K562 (cell line): Measurements from ENCODE around the gene DDX54. TPM values are rescaled to one million over a fixed set of nuclear protein-coding genes. Genes with fewer than 3 reads are reported as not detected.

Experiments
- CEBPB ChIP-seq: fragments of 450-650 bp; IDR thresholded peaks from 2 replicates; pipeline ENCODE4 v1.6.1; 2016; ENCODE audit warnings: missing genetic modification characterization, missing compliant biosample characterization
- CREB3L1 ChIP-seq: fragments of 450-650 bp; IDR thresholded peaks from 2 replicates; pipeline ENCODE4 v1.6.1; 2014; ENCODE audit warnings: low read depth, mild to moderate bottlenecking, moderate library complexity, borderline replicate concordance
- MGA ChIP-seq: fragments of 450-650 bp; IDR thresholded peaks from 2 replicates; pipeline ENCODE4 v1.6.1; 2016; ENCODE audit warnings: mild to moderate bottlenecking, moderate library complexity
- RFX5 ChIP-seq: IDR thresholded peaks from 2 replicates; pipeline ENCODE4 v1.6.1; 2011; ENCODE audit warnings: low read depth, mild to moderate bottlenecking, improper control_type of control experiment, low read length
- TAF1 ChIP-seq: IDR thresholded peaks from 2 replicates; pipeline ENCODE4 v1.6.1; 2011; ENCODE audit warnings: mild to moderate bottlenecking, low read length, moderate library complexity; ENCODE audit not compliant: insufficient read depth, control insufficient read depth, severe bottlenecking; ENCODE audit errors: extremely low read depth
- TBP ChIP-seq: optimal IDR thresholded peaks from 2 replicates; pipeline ENCODE3; 2011; ENCODE audit warnings: low read depth, low read length, improper control_type of control experiment
- ZBTB2 ChIP-seq: fragments of 450-650 bp; IDR thresholded peaks from 2 replicates; pipeline ENCODE4 v1.6.1; 2016; ENCODE audit warnings: antibody characterized with exemption
- ZNF586 ChIP-seq: fragments of 450-650 bp; formaldehyde crosslinking; conservative IDR thresholded peaks from 2 replicates; pipeline ENCODE4 v1.4.0; 2020; ENCODE audit warnings: mild to moderate bottlenecking, moderate library complexity
- ZNF696 ChIP-seq: fragments of 250-450 bp; sonication (Bioruptor Pico); conservative IDR thresholded peaks from 2 replicates; pipeline ENCODE4 v1.4.0; 2020; ENCODE audit warnings: mild to moderate bottlenecking, moderate library complexity
- polyA plus RNA-seq, 8 experiments: library from polyadenylated mRNA; depleted of rRNA in 4 of 8; stranded (reverse) in 5 of 8; unstranded in 3 of 8; fragments of >200 nt; fragmentation: Nextera tagmentation in 2 of 8; fragmentation: Illumina TruSeq in 1 of 8; extraction: Ambion mirVana in 2 of 8; extraction: Trizol in 1 of 8; gene quantifications; 2 replicates each; pipeline versions ENCODE4 v1.2.1 to v1.2.3, GENCODE V29; 2011 to 2014; ENCODE audit warnings: inconsistent platforms in 1 of 8, missing spikeins in 1 of 8
- total RNA-seq, 7 experiments: library from RNA; depleted of rRNA in 6 of 7; stranded (reverse); fragments of >200 nt in 6 of 7; fragmentation: Illumina TruSeq in 2 of 7; extraction: Trizol in 2 of 7; gene quantifications; 2 replicates each; pipeline versions ENCODE4 v1.2.1 to v1.2.3, GENCODE V29; 2011 to 2021; ENCODE audit warnings: low replicate concordance in 1 of 7

DDX54 gene
- total and polyA plus RNA-seq, 9 of the 15 experiments (the other 6 are each of a cell fraction or from before 2014, with no cell fraction given), result 1.4 to 135 (median 51.4) TPM

GRCh38 chr12:113221181-113221996 lies 36.1 kb upstream of the DDX54 start, which contains the start of gene TPCN1 (continued):
- TF ChIP-seq MGA, result peak; percentile 37; the same call in 1 of the 2 replicates
- no peak; the same call in 1 of the 2 replicates for TF ChIP-seq ZBTB2
- peak; percentile 88 for TF ChIP-seq TBP
- TF ChIP-seq ZNF586 (CRISPR knock-in tag), result no peak
- peak; percentile 61; the same call in 1 of the 2 replicates for TF ChIP-seq CREB3L1
- TF ChIP-seq RFX5, result no peak
- peak; percentile 58 for TF ChIP-seq TAF1
- TF ChIP-seq ZNF696 (CRISPR knock-in tag), result no peak
- no peak for TF ChIP-seq CEBPB (tag)
